Smooth muscle cell of the brain vasculature (primary cell): ENCODE measurements around the gene HOXA3.

Experiments
- DNase-seq: peaks from one replicate; pipeline ENCODE4 v3.0.0-alpha.2; 2012; ENCODE audit warnings: low read depth, low spot score

The HOXA3 gene

DNA sequence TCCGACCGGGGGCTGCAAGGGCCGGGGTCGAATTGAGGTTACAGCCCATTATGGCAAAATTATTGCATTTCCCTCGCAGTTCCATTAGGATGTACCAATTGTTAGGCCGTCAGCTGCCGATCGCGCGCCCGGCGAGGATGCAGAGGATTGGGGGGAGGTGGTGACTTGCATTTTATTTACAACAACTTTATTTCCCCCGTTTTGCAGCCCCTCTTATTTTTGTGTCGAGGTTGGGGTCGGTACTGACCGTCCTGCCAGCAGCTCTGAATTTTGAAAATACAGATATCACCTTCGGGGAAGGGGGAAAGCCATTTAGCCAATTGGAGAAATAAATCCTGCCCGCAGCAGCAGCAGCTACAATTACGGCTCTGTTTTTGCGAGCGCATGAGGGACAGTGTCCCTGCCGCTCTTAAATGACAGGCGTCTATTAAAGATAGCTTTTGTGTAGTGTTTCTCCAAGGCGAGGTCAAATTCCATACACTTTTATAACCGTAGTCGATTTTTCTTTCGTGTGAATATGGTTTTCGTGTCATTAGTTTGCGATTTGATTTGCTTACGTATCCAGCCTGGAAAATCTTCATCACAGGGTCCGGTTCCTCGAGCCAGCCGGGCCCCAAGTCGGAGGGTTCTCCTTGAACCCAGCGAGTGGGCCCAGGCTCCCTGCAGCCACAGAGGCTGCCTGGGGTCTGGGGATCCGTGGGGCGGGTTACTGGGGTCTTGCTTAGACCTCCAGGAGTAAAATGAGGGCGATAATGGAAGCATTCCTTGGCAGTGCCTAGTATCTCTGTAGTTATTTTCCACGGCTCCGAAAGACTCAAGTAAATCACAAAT, 8.2 kb downstream of the HOXA3 start:
- no peak for DNase-seq

DNA sequence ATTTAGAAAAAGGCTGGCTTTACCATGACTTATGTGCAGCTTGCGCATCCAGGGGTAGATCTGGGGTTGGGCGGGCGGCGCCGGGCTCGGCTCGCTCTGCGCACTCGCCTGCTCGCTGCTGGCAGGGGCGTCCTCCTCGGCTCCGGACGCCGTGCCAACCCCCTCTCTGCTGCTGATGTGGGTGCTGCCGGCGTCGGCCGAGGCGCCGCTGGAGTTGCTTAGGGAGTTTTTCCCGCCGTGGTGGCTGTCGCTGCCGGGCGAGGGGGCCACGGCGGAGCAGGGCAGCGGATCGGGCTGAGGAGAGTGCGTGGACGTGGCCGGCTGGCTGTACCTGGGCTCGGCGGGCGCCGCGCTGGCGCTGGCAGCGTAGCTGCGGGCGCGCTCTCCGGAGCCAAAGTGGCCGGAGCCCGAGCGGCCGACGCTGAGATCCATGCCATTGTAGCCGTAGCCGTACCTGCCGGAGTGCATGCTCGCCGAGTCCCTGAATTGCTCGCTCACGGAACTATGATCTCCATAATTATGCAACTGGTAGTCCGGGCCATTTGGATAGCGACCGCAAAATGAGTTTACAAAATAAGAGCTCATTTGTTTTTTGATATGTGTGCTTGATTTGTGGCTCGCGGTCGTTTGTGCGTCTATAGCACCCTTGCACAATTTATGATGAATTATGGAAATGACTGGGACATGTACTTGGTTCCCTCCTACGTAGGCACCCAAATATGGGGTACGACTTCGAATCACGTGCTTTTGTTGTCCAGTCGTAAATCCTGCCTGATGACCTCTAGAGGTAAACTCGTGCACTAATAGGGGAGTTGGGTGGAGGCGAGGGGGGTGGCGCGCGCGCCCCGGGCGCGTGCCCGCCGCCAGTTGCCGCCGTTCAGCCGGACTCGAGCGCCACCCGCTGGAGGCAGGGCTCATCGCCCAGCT, 9.1 kb downstream of the HOXA3 start, which contains the start of gene HOXA5:
HOXA5 (minus strand) TSS at position 659 of the 927 bp plus-strand sequence; CDS start at position 585, 74 bp downstream.
- no peak for DNase-seq

DNA sequence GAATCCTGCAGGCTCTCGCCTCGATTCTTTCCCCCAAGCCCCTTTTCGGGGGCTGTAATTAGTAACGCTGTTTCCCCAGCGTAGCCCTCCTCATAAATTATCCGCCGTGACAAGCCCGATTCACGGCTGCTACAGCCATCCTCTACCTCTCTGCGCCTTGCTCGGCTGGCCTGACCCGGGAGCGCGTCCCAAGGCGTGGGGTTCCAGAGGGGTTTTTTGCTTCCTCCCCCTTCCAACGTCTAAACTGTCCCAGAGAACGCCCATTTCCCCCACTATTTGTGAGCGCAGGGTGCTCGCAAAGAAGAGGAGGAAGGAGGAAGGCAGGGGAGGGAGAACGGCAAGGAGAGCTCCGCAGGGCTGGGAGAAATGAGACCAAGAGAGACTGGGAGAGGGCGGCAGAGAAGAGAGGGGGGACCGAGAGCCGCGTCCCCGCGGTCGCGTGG, 9.8 kb downstream of the HOXA3 start:
- DNase-seq = no peak

DNA sequence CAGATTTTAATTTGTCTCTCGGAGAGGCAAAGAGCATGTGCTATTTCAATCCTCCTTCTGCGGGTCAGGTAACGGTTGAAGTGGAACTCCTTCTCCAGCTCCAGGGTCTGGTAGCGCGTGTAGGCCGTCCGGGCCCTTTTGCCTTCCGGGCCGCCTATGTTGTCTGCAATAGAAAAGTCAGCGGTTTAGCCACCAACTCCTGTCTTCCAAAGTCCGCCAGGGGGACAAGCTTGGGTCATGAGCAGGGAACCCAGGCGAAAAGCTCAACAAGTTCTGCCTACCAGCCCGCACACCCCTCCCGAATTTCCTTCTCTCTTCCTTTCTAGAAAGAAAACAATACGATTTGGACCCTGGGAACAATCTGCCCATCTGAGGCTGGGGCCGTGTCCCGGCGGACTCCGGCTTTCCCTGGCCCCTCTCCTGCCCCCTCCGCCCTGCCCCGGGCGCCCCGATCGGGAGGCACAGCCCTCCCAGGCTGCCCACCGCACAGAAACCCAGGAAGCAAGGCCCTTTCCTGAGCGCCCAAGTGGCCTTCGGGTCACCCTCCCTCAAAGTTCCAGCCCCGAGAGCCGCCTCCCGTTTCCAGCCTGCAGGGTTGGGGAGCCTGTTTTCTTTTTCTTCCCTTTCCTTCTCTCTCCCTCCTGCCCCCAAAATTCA, 10.3 kb downstream of the HOXA3 start:
- no peak for DNase-seq

DNA sequence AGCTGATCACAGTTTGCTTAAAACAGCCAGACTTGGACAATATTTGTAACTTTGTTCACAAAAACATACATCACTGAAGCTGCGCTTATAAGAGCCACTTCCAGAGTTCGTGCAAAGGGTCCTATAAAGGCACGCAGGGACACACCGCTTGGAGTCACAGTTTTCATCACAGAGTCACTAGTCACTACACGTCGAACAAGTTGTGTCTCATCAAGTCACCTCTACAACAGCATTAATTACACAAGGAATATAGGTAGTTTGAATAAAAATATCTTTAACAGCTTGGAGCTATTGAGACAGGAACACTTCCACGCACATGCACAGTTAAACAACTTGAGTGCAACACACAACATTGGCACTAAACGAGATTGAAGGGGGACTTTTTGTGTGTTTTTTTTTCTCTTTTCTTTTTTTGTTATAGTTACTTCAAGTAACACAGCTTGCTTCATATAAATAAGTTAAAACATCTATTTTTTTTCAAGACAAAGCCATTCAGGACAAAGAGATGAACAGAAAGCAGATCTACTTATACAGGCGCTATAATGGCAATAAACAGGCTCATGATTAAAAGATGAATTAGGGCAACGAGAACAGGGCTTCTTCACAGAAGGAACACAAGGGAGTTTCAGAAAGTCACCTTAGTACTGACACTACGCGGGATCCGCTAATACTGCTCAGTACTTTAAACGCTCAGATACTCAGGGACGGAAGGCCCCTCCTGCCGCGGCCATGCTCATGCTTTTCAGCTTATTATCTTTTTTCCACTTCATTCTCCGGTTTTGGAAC, 11.1 kb downstream of the HOXA3 start:
- DNase-seq = no peak

DNA sequence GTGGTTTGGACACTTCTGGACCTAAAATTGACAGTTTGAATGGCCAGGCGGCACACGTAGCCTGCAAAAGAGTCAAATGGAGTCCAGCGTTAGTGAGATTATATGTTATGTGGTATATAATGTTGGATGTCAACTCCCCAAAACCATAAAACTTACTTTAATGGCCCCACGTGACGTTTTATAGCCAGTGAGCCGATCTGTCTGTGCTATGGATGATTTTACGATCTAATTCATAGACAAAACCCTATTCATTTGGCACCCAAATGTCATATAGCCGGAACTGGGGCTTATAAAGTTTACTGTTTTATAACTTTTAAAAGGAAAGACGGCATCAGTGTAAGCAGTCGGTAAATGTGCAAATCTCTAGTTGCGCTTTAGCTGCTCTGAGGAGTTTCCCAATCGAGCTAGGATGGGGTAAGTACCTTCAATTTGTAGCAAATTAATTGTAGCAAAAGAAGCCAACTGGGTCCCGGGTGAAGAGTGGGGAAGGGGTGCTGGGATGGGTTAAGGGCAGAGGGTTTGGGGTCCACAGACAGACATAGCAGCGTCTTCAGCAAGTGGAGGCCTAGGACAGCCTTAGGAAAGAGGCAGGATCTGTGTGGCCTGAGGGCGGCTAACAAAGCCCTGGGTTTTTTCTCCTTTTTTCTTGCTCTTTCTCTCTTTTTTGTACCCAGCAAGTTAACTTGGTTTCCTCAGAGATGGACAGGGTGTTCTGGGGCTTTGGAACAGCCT, 12.1 kb downstream of the HOXA3 start:
- DNase-seq = no peak

DNA sequence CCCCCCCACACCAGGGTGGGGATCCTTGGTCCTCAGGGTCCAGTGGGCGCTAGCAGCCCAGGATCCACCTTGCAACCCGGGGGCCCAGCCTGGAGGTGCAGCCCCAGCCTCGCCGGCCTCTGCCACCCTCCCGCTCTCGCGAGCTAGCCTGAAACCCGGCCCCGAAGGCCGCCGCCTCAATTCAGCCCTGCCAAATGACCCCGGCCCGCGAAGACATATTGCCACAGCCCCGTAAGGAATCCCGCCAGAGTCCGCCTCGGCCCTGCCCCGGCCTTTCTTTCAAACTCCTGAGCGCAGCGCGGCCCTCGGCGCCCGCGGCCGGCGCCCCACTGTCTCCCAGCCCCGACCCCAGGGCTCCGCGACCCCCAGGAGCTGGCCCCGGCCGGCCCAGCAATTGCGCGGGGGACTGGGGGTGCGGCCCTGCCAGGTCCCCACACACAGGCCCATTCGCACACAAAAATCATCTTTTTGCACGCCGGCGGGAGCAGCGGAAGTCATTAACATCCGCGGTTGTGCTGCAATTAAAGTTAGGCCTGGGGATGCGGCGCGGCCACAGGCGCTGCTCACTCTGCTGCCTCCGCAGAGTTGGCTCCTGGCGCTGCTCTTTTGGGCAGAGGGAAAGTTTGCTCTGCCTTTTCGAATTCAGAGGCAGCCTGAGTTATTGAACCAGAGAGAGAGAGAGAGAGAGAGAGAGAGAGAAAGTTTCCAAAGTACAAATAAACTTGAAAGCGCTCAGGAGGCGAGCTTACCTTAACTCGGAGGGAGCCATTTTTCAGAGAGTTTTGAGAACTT, 12.9 kb downstream of the HOXA3 start:
- no peak for DNase-seq

DNA sequence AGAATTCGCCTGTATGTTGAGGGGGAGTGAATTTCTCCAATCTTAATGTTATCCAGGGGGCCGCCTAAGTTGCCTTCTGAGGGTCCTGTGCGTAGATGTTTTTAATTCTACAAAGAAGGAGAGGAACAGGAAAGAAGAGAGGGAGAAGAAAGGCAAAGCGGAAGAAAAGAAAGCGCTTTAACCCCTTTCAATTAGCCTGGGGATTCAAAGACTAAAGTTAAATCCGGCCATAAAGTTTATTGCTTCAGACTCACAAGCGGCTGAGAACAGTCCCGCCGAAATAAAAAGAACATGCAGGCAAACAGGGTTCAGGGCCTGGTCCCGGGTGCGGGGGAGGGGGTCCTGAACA, 13.4 kb downstream of the HOXA3 start:
- no peak for DNase-seq

DNA sequence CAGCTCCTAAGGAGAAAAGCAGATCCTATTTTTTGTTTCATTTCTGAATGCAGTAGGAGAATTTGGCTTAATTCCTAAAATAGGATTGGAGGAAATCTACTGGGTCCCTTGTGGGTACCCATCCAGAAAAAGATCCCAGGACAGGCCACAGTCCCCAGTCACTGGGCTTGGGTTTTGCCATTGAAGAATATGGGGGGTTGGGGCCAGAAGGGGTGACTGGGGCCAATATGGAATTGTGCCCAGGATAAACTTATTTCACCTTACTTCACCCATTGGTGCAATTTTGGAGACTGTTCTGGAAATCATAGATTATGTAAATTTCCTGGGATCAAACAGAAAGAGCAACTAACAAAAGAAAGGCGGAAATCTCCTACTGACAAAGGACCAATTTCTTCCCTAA, 13.9 kb downstream of the HOXA3 start:
- DNase-seq = no peak

DNA sequence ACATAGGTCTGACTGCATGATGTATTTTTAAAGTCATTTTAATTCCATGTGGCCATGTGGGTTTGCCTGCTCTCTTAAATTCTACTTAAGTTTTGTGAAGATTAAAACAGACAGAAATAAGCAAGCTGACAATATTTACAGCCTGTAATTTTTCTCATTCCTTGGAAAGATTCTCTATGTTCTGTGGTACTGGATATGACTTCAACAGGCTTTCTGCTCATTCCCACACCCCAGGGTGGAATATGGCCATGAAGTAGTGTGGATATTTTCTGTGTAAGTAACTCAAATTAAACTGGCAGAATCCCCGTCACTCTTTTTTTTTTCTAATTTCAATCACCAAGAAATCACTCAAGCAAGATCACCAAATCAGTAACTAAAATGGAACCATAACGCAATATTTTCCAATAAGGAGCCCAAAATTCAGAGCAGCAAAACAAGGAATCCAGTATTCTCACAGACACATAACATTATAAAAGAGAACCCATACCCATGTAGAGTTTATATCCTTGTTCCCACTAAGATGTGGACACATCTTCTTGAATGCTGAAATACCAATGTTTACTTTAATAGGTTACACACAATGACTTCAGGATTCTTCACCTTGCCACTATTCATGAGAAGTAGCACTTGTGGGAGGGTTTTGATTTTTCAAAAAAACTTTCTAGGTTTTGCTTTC, 14.6 kb downstream of the HOXA3 start:
- DNase-seq = no peak

DNA sequence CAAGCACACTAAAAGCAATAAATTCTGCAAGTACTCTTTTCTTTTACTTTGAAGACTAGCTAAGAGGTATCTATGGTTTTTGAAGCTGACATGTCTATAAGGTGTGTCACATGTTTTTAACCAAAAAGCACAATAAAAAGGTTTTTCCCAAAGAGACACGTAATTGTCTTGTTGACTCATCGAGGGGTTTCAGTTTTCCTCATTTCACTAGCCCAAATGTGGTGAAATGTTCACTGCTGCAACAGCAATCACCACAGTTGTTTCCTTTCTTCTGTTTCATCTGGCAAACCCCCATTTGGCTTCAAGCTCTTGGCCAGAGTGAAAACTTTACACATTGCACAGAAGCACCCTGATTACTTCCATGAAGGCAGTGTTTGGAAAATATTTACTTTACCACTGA, 18.0 kb downstream of the HOXA3 start:
- no peak for DNase-seq

DNA sequence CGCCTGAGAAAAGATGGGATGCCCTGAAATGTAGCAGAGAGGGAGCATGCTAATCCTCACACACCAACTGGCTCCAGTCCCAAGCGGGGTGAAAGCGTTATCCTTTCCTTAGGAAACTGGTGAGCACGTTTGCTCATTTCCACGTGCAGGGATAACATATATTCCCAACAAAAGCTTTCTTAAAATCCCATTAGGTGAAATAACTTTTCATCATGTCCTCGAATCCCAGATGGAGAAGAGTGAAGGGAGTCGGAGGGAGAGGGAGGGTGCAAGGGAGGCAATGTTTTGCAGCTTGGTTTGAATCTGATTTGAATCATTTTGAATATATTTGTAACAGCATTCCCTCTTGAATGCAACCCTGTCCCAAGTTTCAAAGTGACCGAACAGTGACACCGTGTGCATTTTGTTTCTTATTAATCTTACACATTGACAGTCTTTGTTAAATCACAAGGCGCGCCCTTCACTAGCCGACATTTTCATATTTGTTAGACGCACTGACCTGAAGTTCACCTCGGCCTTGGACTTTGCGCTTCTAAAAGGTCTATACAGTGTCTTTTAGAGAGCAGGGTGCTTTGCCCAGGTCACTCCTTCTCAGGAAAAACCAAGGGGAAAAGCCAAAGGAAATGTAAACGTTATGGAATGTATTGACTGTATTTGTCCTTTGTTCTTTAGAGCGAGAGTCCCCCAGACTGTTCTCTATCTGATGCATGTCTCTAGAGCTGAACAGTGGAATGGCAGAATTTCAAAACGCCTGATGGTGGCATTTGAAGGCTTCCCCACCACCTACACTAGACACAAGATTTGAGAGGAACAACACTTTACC, 18.8 kb downstream of the HOXA3 start:
- no peak for DNase-seq

DNA sequence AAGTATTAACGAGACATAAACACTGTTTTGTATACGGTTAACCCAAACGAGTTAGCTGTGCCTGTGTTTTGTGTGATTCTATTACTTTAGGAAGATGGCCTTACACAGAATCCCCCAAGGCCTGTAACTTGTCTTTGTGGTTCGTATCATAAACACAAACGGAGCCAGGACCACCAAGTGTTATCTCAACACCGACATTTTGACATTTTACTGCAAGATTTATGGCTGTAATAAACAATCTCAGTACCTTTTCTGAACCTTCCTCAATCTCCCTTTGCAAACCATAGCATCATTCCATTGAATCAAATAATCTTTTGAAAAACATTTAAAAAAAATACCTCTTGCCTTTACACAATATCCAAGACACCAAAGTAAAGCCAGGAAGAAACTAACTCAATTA, 19.4 kb downstream of the HOXA3 start:
- no peak for DNase-seq

DNA sequence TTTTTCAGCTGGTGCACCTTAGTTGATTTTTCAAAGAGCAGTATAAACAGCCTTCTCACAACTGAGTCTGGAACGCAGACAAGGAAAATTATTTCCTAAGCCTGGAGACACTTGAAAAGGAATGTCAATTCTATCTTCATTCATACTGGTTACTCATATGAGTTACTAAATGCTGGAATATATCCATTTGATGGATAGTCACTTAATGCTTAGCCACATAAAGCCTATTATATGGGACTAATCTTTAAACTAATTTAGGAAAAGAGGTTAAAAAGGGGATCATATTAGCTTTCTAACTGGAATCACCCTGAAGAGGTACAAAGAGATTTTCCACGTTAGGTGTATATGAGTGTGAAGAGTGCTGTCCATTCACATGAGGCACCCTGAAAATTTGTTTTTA, 20.2 kb downstream of the HOXA3 start:
- DNase-seq = no peak

DNA sequence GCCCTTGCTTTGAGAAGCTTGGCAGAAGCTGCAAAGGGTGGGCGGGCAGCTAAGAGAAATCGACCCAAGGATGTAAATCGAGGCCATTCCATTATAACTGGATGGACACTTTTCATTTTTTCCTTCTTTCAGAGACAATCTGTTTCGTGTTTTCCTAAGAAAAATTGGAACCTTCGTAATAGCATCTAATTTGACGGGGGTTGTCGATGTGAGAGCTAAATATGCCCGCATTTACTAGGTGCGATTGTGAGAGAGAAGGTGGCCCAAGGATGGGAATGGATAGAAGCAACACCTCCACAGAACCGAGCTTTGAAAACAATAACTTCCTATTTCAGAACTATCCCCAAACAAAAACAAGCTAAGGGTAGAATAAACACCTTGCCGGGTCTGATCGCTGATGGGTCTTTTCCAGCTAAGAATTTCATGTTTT, 21.0 kb downstream of the HOXA3 start:
- no peak for DNase-seq

DNA sequence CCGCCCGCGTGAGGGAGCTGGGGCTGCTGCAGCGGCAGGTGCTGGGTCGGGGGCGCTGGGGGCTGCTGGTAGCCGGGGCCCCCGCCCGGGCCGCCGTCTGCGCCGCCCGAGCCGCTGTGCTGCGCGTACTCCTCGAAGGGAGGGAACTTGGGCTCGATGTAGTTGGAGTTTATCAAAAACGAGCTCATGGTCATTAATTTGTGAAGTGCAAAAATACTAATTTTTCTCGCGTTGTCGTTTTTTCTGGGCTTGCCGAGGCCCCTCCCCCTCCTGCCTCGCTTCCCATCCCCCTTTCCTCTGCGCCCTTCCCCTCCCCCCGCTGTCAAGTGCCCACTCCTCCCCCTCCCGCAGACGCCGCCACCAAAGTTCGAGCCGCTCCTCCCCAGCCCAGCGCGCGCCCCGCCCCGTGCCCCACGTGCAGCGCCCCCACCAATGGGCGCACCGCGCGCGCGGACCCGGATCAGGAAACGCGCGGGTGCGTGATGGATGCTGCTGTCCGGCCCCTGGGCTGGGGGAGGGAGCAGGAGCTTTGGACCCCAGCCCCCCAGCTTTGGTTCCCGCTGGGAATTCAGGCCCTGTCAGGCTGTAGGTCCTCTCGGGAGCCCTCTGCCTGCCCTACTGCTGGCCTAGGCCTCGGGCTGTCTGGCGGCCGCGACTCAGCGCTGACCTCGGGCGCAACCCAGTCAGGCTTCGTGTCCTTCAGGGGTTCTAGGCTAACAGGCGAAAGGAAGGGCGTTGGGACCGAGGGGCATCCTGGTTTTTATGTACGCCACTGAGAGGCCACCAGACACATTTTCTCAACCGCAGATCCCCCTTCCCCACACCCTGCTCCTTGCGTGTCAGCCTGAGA, 21.6 kb downstream of the HOXA3 start, which contains the start of gene HOXA4:
HOXA4 (minus strand) TSS at position 218 of the 850 bp plus-strand sequence; CDS start at position 194, 24 bp downstream.
- DNase-seq = no peak
